ENCODE measurements around the gene PRDM15. TPM values are rescaled to one million over a fixed set of nuclear protein-coding genes. Genes with fewer than 3 reads are reported as not detected.

Gene PRDM15
- total RNA-seq, 4 donors from 2014 or later: 5.3 to 6.8 (median 5.8) TPM

- TF ChIP-seq, protein P1, sequence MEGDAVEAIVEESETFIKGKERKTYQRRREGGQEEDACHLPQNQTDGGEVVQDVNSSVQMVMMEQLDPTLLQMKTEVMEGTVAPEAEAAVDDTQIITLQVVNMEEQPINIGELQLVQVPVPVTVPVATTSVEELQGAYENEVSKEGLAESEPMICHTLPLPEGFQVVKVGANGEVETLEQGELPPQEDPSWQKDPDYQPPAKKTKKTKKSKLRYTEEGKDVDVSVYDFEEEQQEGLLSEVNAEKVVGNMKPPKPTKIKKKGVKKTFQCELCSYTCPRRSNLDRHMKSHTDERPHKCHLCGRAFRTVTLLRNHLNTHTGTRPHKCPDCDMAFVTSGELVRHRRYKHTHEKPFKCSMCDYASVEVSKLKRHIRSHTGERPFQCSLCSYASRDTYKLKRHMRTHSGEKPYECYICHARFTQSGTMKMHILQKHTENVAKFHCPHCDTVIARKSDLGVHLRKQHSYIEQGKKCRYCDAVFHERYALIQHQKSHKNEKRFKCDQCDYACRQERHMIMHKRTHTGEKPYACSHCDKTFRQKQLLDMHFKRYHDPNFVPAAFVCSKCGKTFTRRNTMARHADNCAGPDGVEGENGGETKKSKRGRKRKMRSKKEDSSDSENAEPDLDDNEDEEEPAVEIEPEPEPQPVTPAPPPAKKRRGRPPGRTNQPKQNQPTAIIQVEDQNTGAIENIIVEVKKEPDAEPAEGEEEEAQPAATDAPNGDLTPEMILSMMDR (IDR thresholded peaks at IDR 0.05; ENCODE audit: low read depth): no peak
These were observed 47.1 kb downstream of the PRDM15 start for GRCh38 chr21:41831866-41832595.

DNA sequence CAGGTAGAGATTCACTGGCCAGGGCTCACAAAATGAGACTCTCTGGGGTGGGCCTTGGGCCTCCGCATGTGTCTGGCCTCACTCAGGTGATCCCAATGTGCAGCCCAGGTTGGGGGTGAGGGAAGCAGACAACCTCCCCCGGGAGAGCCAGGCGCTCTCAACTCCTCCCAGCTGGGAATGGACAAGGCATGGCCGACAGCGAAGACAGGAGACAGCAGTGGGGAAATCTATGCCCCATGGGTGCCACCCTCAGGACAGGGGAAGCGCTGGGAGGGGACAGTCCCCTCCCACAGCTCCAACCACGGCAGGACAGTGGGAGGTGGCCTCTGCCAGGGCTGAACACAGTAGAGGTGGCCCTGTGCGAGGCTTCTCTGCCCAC, 47.7 kb downstream of the PRDM15 start:
- TF ChIP-seq, protein P1 (IDR thresholded peaks at IDR 0.05; ENCODE audit: low read depth): no peak

GRCh38 chr21:41830764-41831452, 48.2 kb downstream of the PRDM15 start:
- TF ChIP-seq, protein P1 (IDR thresholded peaks at IDR 0.05; ENCODE audit: low read depth): no peak

DNA sequence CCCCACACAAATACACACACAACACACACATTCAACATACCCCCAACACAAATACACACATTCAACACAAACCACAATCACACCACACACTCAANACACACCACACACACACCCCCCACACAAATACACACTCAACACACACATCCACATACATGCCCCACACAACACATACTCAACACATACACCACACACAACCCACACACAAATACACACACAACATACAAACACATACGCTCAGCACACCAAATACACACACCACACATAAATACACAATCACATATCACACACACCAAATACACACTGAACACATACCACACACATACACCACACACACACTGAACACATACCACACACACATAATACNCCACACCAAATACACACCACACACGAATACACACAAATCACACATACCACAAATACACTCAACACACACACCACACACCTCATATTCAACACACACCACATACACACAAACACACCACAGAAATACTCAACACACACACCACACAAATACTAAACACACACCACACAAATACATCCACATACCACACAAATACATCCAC, 48.9 kb downstream of the PRDM15 start:
- TF ChIP-seq, protein P1 (IDR thresholded peaks at IDR 0.05; ENCODE audit: low read depth): no peak

DNA sequence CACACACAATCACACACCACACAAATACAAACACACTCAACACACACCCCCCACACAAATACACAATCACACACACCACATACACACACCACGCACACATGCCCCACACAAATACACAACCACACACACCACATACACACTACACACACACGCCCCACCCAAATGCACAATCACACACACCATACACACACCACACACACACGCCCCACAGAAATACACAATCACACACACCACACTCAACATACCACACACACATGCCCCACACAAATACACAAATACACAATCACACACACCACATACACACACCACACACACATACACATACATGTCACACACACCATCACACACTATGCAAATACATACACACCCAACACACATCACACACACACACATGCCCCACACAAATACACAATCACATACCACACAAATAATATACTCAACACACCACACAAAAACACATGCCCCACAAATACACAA, 50.2 kb downstream of the PRDM15 start:
- TF ChIP-seq, protein P1 (IDR thresholded peaks at IDR 0.05; ENCODE audit: low read depth): no peak

DNA sequence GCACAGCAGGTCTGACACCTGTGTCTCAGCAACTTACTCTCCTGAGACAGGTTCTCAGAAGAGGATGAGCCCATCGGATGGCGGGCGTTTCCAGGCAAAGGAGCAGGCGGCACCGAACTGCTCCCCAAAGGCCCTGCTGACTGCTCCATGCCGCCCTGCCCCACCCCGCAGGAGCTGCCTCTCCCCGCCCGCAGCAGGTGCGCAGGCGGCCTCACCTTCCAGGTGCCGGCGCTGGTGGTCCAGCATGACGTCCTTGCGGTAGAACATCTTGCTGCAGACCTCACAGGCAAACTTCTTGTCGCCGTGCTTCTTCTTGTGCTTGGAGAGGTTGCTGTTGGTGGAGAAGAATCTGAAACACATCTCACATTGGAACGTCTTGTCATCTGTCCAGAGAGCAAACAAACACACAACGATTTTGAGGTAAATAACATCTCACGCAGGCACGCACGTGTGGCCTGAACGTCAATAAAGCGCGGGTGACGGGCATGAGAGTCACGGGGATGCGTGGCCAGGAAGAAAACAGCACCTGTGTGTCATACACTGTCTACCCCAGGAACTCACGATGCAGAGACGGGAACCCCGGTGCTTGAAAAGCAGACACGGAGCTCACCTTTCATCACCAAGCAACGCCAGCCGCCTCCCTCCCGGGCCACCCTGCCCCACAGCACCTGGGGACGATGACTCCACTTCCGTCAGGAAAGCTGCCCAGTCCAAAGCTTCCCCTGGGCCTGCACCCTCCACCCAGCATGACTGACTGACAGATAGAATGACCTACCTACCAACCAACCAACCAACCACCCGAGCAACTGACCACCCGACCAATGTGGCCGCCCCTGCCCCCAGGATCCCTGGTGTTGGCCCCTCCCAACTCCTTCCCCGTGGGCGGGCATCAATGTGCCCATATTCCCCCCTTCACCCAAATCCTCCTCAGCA, 50.9 kb downstream of the PRDM15 start:
- TF ChIP-seq, protein P1 (IDR thresholded peaks at IDR 0.05; ENCODE audit: low read depth): no peak

Data from subcutaneous adipose tissue (tissue), 4 donors.